Measurements from ENCODE around the gene PSORS1C1.

GRCh38 chr6:31169123-31169857 is 54.7 kb downstream of the PSORS1C1 start:
- TF ChIP-seq CTCF (IDR thresholded peaks at IDR 0.05; ENCODE audit: low read depth, low read length, poor library complexity, severe bottlenecking): no peak
- TF ChIP-seq EZH2phosphoT487 (IDR thresholded peaks at IDR 0.05; ENCODE audit: borderline replicate concordance, low read length): no peak
